ENCODE measurements around the gene AP1M1. TPM values are rescaled to one million over a fixed set of nuclear protein-coding genes. Genes with fewer than 3 reads are reported as not detected.

AP1M1 gene
- total RNA-seq, 1 experiment from 2014 or later, result 88.7 TPM

GRCh38 chr19:16224293-16225045 is 26.8 kb downstream of the AP1M1 start:
- ChIA-PET POLR2A (no interaction called here), CTCF (interaction anchor here (0.6 kb wide), 1 partner anchor 73 kb away, joined by 7 read pairs; no protein-coding TSS in a partner anchor)
- Histone ChIP-seq H3K27me3 (ENCODE audit: control insufficient read depth, insufficient read depth, low read length) (no peaks in the 10 kb centered on the region), H3K36me3 (ENCODE audit: control insufficient read depth, insufficient read depth, low read length) (peaks cover 4% of the 10 kb centered on the region; the same call in 1 of the 2 replicates), H3K9me3 (ENCODE audit: control insufficient read depth, insufficient read depth, low read depth, low read length) (peaks cover 8% of the 10 kb centered on the region; the same call in 1 of the 2 replicates), H3K27ac (ENCODE audit: low read length) (no peak overlapping the region), H3K4me1 (ENCODE audit: control insufficient read depth, insufficient read depth, low read length) (no peaks in the 10 kb centered on the region), H3K4me3 (ENCODE audit: low read depth in 2 of 2, low read length in 2 of 2) (no peak overlapping the region)
- no TSS peak for BruUV-seq (replicated peaks)
- DNase-seq (ENCODE audit: low read depth, low spot score) (no peak), ATAC-seq (no peak)
- in situ Hi-C loops (cut with HindIII; ENCODE audit: low pct_unique_long_range_greater_than_20kb, low sequenced_read_pairs) (no loop called here), intact Hi-C loops (cut with micrococcal nuclease; ENCODE audit: unreplicated experiment) (no loop called here)
- TF ChIP-seq, protein P1, sequence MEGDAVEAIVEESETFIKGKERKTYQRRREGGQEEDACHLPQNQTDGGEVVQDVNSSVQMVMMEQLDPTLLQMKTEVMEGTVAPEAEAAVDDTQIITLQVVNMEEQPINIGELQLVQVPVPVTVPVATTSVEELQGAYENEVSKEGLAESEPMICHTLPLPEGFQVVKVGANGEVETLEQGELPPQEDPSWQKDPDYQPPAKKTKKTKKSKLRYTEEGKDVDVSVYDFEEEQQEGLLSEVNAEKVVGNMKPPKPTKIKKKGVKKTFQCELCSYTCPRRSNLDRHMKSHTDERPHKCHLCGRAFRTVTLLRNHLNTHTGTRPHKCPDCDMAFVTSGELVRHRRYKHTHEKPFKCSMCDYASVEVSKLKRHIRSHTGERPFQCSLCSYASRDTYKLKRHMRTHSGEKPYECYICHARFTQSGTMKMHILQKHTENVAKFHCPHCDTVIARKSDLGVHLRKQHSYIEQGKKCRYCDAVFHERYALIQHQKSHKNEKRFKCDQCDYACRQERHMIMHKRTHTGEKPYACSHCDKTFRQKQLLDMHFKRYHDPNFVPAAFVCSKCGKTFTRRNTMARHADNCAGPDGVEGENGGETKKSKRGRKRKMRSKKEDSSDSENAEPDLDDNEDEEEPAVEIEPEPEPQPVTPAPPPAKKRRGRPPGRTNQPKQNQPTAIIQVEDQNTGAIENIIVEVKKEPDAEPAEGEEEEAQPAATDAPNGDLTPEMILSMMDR (IDR thresholded peaks at IDR 0.05), result no peak
- TF ChIP-seq REST (IDR thresholded peaks at IDR 0.05; ENCODE audit: insufficient read depth in 1 of 2, low read depth in 2 of 2, low read length in 1 of 2) (no peak), SIN3A (IDR thresholded peaks at IDR 0.05; ENCODE audit: borderline replicate concordance, insufficient read depth, low read depth, low read length) (no peak), TCF7L2 (IDR thresholded peaks at IDR 0.05; ENCODE audit: low read depth, low read length) (no peak), POLR2AphosphoS5 (IDR thresholded peaks at IDR 0.05; ENCODE audit: low read depth, low read length) (no peak)

DNA sequence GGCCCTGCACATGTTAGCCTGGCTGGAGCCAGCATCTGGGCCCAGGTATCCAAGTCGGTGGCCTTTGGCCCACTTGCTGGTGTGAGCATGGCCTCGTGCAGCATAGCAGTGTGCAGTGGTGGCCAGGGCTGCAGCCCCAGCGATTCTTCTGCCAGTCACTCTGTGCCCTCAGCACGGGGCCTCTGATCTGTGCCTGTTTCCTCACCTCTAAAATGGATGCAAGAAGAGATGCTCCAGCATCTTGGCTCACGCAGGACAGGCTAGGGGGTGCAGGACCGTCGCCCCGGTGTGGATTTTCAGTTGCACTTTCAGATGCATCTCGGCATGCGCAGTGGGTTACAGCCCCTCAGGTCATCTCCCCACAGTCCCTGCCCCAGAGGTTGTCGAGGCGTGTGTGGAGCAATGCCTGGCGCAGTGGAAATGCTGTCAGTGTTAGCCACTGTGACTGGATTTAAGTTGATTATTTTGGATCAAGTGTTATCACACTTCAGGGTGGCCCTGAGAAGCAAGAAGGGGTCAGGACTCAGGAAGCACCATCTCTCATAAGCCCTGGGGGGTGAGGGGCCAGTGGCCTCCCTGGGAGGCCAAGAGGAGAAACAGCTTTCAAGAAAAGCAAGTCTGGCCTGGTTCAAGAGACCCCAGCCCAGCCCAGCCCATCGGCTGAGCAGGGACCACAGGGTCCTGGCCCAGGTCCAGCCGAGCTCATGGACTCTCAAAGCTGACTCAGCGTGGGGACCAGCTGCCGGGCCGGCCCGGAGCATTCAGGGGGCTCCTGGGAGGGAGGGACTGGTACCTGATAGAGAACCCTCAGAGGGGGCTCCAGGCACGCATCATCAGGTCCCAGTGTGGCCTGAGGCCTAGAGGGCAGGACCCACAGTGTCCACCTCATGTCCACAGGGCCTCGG is 27.8 kb downstream of the AP1M1 start:
- DNase-seq (ENCODE audit: low read depth, low spot score) (no peak), ATAC-seq (no peak)
- no TSS peak for BruUV-seq (replicated peaks)
- in situ Hi-C loops (cut with HindIII; ENCODE audit: low pct_unique_long_range_greater_than_20kb, low sequenced_read_pairs) (no loop called here), intact Hi-C loops (cut with micrococcal nuclease; ENCODE audit: unreplicated experiment) (no loop called here)
- CTCF ChIA-PET, result no interaction called here
- POLR2A ChIA-PET, result no interaction called here
- H3K27me3 ChIP-seq (ENCODE audit: control insufficient read depth, insufficient read depth, low read length), result no peaks in the 10 kb centered on the region
- peaks cover 5% of the 10 kb centered on the region; the same call in 1 of the 2 replicates for H3K9me3 ChIP-seq (ENCODE audit: control insufficient read depth, insufficient read depth, low read depth, low read length)
- no peaks in the 10 kb centered on the region for H3K4me1 ChIP-seq (ENCODE audit: control insufficient read depth, insufficient read depth, low read length)
- no peak overlapping the region for H3K27ac ChIP-seq (ENCODE audit: low read length)
- TF ChIP-seq POLR2AphosphoS5 (IDR thresholded peaks at IDR 0.05; ENCODE audit: low read depth, low read length) (no peak), TCF7L2 (IDR thresholded peaks at IDR 0.05; ENCODE audit: low read depth, low read length) (no peak), SIN3A (IDR thresholded peaks at IDR 0.05; ENCODE audit: borderline replicate concordance, insufficient read depth, low read depth, low read length) (no peak), REST (IDR thresholded peaks at IDR 0.05; ENCODE audit: insufficient read depth in 1 of 2, low read depth in 2 of 2, low read length in 1 of 2) (no peak)
- TF ChIP-seq, protein P1 (IDR thresholded peaks at IDR 0.05), result no peak
- H3K4me3 ChIP-seq (ENCODE audit: low read depth in 2 of 2, low read length in 2 of 2), result no peak overlapping the region
- H3K36me3 ChIP-seq (ENCODE audit: control insufficient read depth, insufficient read depth, low read length), result peaks cover 4% of the 10 kb centered on the region; the same call in 1 of the 2 replicates

All from Panc1 (cell line).